Stimulated activated memory B cell treated with anti-CD40 and anti-IgM and Interleukin-4, amounts not matched to agents 10 μg/mL and 1 μg/mL and 100 μg/mL, for 72 hours (primary cell): Measurements from ENCODE around the gene WASHC2C.
A peak's percentile ranks its signal among the peaks of the same experiment; 100 is the strongest.
"Not testable (repeated sequence)": the region's sequence is repeated elsewhere in the genome, so short reads cannot be mapped to it uniquely, and the experiment has no call there.

Experiments
- ATAC-seq: fragments of 150-1000 bp; cut with Tn5 transposase; 2 replicates; pipeline ENCODE4 v1.10.0; 2021
- H3K27ac Mint-ChIP-seq: one replicate; pipeline ENCODE4 v1.8.0; 2022; ENCODE audit warnings: mild to moderate bottlenecking, mixed read lengths
- H3K27me3 Mint-ChIP-seq: one replicate; pipeline ENCODE4 v1.8.0; 2022; ENCODE audit warnings: mixed read lengths
- H3K36me3 Mint-ChIP-seq: one replicate; pipeline ENCODE4 v1.8.0; 2022; ENCODE audit warnings: mixed read lengths
- H3K4me1 Mint-ChIP-seq: one replicate; pipeline ENCODE4 v1.8.0; 2022; ENCODE audit warnings: mixed read lengths
- H3K4me3 Mint-ChIP-seq: one replicate; pipeline ENCODE4 v1.8.0; 2022; ENCODE audit warnings: mild to moderate bottlenecking, moderate library complexity, mixed read lengths
- H3K9me3 Mint-ChIP-seq: one replicate; pipeline ENCODE4 v1.8.0; 2022; ENCODE audit warnings: mixed read lengths

The WASHC2C gene

DNA sequence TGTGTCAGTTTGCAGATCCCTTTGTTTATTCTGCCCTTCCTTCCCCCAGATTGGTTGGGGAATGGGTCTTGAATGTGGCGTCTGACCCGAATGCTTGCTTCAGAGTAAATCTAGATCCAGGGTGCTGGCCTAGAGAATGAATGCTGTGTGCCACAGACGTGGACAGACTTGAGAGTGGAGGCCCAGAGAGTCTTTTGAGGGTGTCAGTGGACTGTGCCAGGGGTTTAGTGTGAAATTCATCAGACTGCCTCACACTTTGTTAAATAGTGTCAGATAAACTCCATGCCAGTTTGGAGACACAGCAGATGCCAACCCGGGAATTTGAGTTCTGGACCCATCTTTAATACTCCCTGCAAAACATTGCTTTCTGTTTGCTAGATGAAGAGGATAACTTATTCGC, 25.1 kb downstream of the WASHC2C start:
- H3K36me3 Mint-ChIP-seq, H3K27me3 Mint-ChIP-seq, H3K27ac Mint-ChIP-seq, H3K9me3 Mint-ChIP-seq, H3K4me3 Mint-ChIP-seq, ATAC-seq, H3K4me1 Mint-ChIP-seq: not testable (repeated sequence)

- not testable (repeated sequence) for H3K27me3 Mint-ChIP-seq, H3K4me1 Mint-ChIP-seq, H3K9me3 Mint-ChIP-seq, ATAC-seq, H3K4me3 Mint-ChIP-seq, H3K27ac Mint-ChIP-seq
- H3K36me3 Mint-ChIP-seq: peaks cover 18% of the 10 kb centered on the region
Observed at GRCh38 chr10:45753979-45754495, 27.0 kb downstream of the WASHC2C start.

GRCh38 chr10:45755083-45755482, 28.0 kb downstream of the WASHC2C start:
- H3K4me3 Mint-ChIP-seq, H3K9me3 Mint-ChIP-seq, H3K4me1 Mint-ChIP-seq, H3K27ac Mint-ChIP-seq, ATAC-seq, H3K27me3 Mint-ChIP-seq: not testable (repeated sequence)
- peaks cover 18% of the 10 kb centered on the region for H3K36me3 Mint-ChIP-seq

- H3K36me3 Mint-ChIP-seq: peaks cover 18% of the 10 kb centered on the region
- not testable (repeated sequence) for H3K9me3 Mint-ChIP-seq, H3K27me3 Mint-ChIP-seq, H3K4me3 Mint-ChIP-seq, H3K4me1 Mint-ChIP-seq, ATAC-seq, H3K27ac Mint-ChIP-seq
Observed at GRCh38 chr10:45756065-45756464, 29.0 kb downstream of the WASHC2C start.

DNA sequence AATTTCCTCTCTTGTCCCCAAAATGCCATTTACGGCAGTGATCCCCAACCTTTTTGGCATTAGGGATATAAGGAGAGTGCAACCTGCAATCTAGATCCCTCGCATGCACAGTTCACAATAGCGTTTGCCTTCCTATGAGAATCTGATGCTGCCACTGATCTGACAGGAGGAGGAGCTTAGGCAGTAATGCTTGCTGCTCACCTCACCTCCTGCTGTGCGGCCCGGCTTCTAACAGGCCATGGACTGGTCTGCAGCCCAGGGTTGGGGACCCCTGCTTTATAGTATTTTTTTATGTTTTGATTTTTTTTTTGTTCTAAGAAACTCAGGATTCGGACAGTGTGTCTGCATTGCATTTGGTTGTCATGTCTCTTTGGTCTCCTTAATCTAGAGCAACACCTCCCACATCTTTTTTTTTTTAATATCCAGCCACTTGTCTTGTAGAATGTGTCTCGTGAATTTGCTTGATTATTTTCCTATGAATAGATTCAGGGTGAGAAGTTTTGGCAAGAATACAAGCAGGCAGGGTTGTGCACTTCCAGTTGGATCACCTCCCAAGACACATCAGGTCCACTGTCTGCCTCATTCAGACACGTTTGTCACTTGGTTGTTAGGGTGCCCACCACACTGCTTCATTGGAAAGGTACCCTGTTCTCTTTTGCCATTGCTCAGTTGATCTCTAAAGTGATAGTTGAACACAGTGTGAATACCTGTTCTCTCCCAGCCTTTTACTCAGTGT, 30.8 kb downstream of the WASHC2C start:
- H3K4me3 Mint-ChIP-seq, H3K4me1 Mint-ChIP-seq, H3K9me3 Mint-ChIP-seq, H3K27me3 Mint-ChIP-seq, ATAC-seq, H3K27ac Mint-ChIP-seq: not testable (repeated sequence)
- peaks cover 23% of the 10 kb centered on the region for H3K36me3 Mint-ChIP-seq

- Mint-ChIP-seq H3K36me3 (peaks cover 17% of the 10 kb centered on the region), H3K27ac (peak overlapping the region; percentile 40)
- not testable (repeated sequence) for H3K4me1 Mint-ChIP-seq, H3K9me3 Mint-ChIP-seq, H3K27me3 Mint-ChIP-seq, H3K4me3 Mint-ChIP-seq
- peak; percentile 63 for ATAC-seq
Observed at GRCh38 chr10:45761622-45762021, 34.6 kb downstream of the WASHC2C start.

GRCh38 chr10:45763037-45763436, 36.0 kb downstream of the WASHC2C start:
- H3K4me3 Mint-ChIP-seq, H3K27me3 Mint-ChIP-seq, H3K9me3 Mint-ChIP-seq, ATAC-seq, H3K27ac Mint-ChIP-seq, H3K4me1 Mint-ChIP-seq: not testable (repeated sequence)
- peaks cover 11% of the 10 kb centered on the region for H3K36me3 Mint-ChIP-seq

DNA sequence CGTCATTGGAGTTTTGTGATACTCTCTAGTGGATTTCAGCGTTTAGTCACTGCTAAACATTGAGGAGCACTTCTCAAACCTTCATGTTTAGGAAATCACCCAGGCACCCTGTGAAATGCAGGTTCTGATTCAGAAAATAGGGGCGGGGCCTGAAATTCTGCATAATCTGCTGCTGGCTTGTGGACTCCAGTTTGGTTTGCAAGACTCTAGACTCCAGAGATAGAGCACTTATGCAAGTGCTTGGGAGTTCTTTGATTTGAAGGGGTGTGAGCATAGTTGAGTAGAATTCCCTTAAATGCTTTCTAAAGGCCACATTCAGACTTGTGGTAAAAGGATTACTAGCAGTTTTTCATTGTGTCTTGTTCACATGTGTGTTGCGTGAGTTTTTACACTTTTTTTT, 41.3 kb downstream of the WASHC2C start:
- H3K27me3 Mint-ChIP-seq, H3K36me3 Mint-ChIP-seq, H3K9me3 Mint-ChIP-seq, H3K4me3 Mint-ChIP-seq, H3K4me1 Mint-ChIP-seq, H3K27ac Mint-ChIP-seq, ATAC-seq: not testable (repeated sequence)

DNA sequence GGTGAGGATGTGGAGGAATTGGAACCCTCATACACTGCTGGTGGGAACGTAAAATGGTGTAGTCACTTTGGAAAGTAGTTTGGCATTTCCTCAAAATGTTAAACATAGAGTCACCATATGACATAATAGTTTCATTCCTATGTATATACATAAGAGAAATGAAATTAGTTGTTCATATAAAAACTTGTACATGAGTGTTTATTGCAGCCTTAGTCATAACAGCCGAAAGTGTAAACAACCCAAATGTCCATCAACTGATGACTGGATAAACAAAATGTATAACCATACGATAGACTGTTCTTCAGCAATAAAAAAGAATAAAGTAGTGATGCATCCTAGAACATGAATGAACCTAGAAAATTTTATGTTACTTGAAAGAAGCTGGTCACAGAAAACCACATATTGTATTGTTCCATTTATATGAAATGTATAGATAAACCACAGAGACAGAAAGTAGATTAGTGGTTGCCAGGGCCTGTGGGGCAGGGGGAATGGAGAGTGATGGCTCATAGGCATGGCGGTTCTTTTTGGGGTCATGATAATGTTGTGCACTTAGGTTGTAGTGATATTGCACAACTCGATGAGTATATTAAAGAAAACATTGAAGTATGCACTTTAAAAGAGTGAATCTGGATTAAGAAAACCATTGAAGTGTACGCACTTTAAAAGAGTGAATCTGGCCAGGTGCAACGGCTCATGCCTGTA, 44.8 kb downstream of the WASHC2C start:
- H3K9me3 Mint-ChIP-seq, H3K4me3 Mint-ChIP-seq, ATAC-seq, H3K27me3 Mint-ChIP-seq, H3K27ac Mint-ChIP-seq, H3K4me1 Mint-ChIP-seq: not testable (repeated sequence)
- H3K36me3 Mint-ChIP-seq: peaks cover 12% of the 10 kb centered on the region

- H3K9me3 Mint-ChIP-seq, H3K4me3 Mint-ChIP-seq, ATAC-seq, H3K4me1 Mint-ChIP-seq, H3K27me3 Mint-ChIP-seq, H3K27ac Mint-ChIP-seq: not testable (repeated sequence)
- H3K36me3 Mint-ChIP-seq: peaks cover 31% of the 10 kb centered on the region
Observed at GRCh38 chr10:45786217-45786616, 59.2 kb downstream of the WASHC2C start.

- not testable (repeated sequence) for H3K9me3 Mint-ChIP-seq, H3K27me3 Mint-ChIP-seq
Observed at GRCh38 chr10:45787212-45787741, 60.2 kb downstream of the WASHC2C start.

GRCh38 chr10:45789991-45790390, 62.9 kb downstream of the WASHC2C start:
- H3K36me3 Mint-ChIP-seq: peaks cover 51% of the 10 kb centered on the region
- not testable (repeated sequence) for ATAC-seq, H3K4me1 Mint-ChIP-seq, H3K9me3 Mint-ChIP-seq, H3K27ac Mint-ChIP-seq, H3K27me3 Mint-ChIP-seq, H3K4me3 Mint-ChIP-seq

More at GRCh38 chr10:45787212-45787741, 60.2 kb downstream of the WASHC2C start:
- H3K4me3 Mint-ChIP-seq, ATAC-seq, H3K27ac Mint-ChIP-seq, H3K4me1 Mint-ChIP-seq: not testable (repeated sequence)
- peaks cover 36% of the 10 kb centered on the region for H3K36me3 Mint-ChIP-seq

DNA sequence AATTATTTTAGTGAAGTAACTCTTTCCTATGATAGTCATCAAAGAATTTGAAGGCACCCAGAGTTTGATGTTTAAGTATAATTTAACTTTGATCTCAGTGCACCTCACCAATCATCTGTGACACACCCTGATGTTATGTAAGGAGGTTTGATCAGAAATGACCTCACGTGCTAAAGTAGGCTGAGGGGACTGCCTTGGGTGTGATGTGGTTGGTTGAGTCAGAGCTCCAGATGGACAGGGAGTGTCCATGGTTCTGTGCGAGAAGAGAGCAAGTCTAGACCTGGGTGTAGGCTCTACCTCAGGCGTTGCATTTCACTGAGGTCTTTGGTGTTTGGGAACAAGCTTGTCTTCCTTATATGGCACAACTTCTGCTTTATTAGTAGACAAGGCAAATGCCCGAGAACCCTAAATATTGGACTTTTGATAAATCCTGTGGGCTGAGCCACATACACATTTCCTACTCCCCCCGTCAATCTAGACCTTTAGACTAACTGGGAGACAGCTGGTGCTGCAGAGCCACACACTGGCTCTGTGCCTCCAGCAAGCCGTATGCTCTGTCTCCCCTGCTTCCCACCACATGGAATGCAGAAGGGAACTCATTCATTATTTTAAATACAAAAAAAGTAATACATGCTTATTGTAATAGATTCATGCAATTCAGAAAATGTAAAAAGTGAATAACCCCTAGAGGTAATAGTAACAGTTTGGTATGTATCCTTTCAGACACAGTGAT, 63.8 kb downstream of the WASHC2C start:
- not testable (repeated sequence) for H3K4me1 Mint-ChIP-seq, ATAC-seq, H3K27me3 Mint-ChIP-seq, H3K27ac Mint-ChIP-seq, H3K4me3 Mint-ChIP-seq, H3K9me3 Mint-ChIP-seq
- H3K36me3 Mint-ChIP-seq: peaks cover 46% of the 10 kb centered on the region

- not testable (repeated sequence) for H3K27ac Mint-ChIP-seq, ATAC-seq, H3K4me3 Mint-ChIP-seq, H3K4me1 Mint-ChIP-seq, H3K9me3 Mint-ChIP-seq, H3K27me3 Mint-ChIP-seq
- H3K36me3 Mint-ChIP-seq: peaks cover 36% of the 10 kb centered on the region
Observed at GRCh38 chr10:45794761-45795160, 67.7 kb downstream of the WASHC2C start.
